ENCODE data around the gene IMMT.

DNA sequence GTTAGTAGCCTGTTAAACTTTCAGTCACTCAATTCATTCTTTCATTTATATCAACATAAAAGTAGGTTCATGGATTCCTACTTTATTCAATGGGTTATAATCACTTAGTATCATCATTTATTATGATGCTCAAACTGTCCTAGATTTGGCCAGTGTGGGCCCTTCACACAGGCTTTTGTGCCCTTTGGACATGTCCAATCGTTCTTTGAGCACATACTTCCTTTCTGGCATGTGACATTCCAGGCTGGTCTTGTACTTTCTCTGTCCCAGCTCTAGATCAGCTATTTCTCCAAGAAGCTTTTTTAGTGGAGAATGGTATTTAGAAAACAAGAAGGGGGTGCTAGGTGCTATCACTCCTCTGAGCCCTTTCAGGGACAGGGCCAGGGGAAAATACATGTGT, 101.0 kb downstream of the IMMT start:
- TF ChIP-seq GATA2 (IDR thresholded peaks at IDR 0.05; ENCODE audit: low read depth, low read length) (no peak), GATA3 (IDR thresholded peaks at IDR 0.05; ENCODE audit: low read depth, low read length) (no peak)

Measured in SH-SY5Y (cell line).